Endodermal cell (in vitro differentiated cells): ENCODE results near the gene EFNA5. TPM values are rescaled to one million over a fixed set of nuclear protein-coding genes. Genes with fewer than 3 reads are reported as not detected.
A peak's percentile ranks its signal among the peaks of the same experiment; 100 is the strongest.

ENCODE experiments used
- DNase-seq: peaks from one replicate; pipeline ENCODE4 v3.0.0-alpha.2; 2017
- H3K27ac ChIP-seq: 2 replicates; pipeline ENCODE4 v1.5.1; 2013; ENCODE audit warnings: mild to moderate bottlenecking, low read depth, low read length, moderate library complexity
- H3K27me3 ChIP-seq: 2 replicates; pipeline ENCODE4 v1.6.1; 2013; ENCODE audit warnings: mild to moderate bottlenecking, low read length, moderate library complexity; ENCODE audit not compliant: insufficient read depth, control insufficient read depth, poor library complexity, severe bottlenecking
- H3K36me3 ChIP-seq: 2 replicates; pipeline ENCODE4 v1.7.0; 2013; ENCODE audit warnings: mild to moderate bottlenecking, low read length, moderate library complexity; ENCODE audit not compliant: control insufficient read depth, insufficient read depth
- H3K4me1 ChIP-seq: one replicate; pipeline ENCODE4 v1.7.0; 2013; ENCODE audit warnings: low read length; ENCODE audit not compliant: control insufficient read depth, insufficient read depth
- H3K4me3 ChIP-seq: 2 replicates; pipeline ENCODE4 v1.5.1; 2013; ENCODE audit warnings: mild to moderate bottlenecking, low read length, moderate library complexity
- H3K9ac ChIP-seq: 2 replicates; pipeline ENCODE4 v1.6.1; 2013; ENCODE audit warnings: mild to moderate bottlenecking, low read length, moderate library complexity; ENCODE audit not compliant: poor library complexity, severe bottlenecking; ENCODE audit errors: extremely low read depth
- H3K9me3 ChIP-seq: 2 replicates; pipeline ENCODE4 v1.6.1; 2013; ENCODE audit warnings: mild to moderate bottlenecking, low read length, moderate library complexity; ENCODE audit not compliant: control insufficient read depth
- H3K27ac Mint-ChIP-seq: 2 replicates; pipeline ENCODE4 v1.8.0; 2020; ENCODE audit warnings: mixed read lengths
- H3K27me3 Mint-ChIP-seq: 2 replicates; pipeline ENCODE4 v1.8.0; 2021; ENCODE audit warnings: mild to moderate bottlenecking, mixed read lengths; ENCODE audit not compliant: insufficient read depth
- H3K36me3 Mint-ChIP-seq: 2 replicates; pipeline ENCODE4 v1.8.0; 2020; ENCODE audit warnings: low read depth, mixed read lengths
- H3K4me1 Mint-ChIP-seq: 2 replicates; pipeline ENCODE4 v1.8.0; 2020; ENCODE audit warnings: mixed read lengths
- H3K4me3 Mint-ChIP-seq: 2 replicates; pipeline ENCODE4 v1.8.0; 2020; ENCODE audit warnings: mild to moderate bottlenecking, moderate library complexity, mixed read lengths
- H3K9me3 Mint-ChIP-seq: 2 replicates; pipeline ENCODE4 v1.8.0; 2020; ENCODE audit warnings: mild to moderate bottlenecking, mixed read lengths
- CTCF ChIP-seq: fragments of 200-600 bp; sonication (generic); conservative IDR thresholded peaks from 2 replicates; pipeline ENCODE4 v1.5.0; 2021; ENCODE audit warnings: antibody characterized with exemption, mild to moderate bottlenecking
- whole genome bisulfite sequencing, 2 experiments: methylation state at CpG; one replicate each; pipeline versions ENCODE4 v1.1.5 to v1.1.7; 2013; ENCODE audit warnings: missing lambda C conversion rate in 2 of 2, mixed read lengths in 1 of 2; ENCODE audit not compliant: insufficient coverage in 1 of 2, insufficient read length in 1 of 2; 5-methylcytosine and 5-hydroxymethylcytosine counted together
- total RNA-seq, 2 donors: library from RNA; stranded (reverse); fragmentation: NEBNext Ultra II Directional in 1 of 2; extraction: Animal tissue kit (Norgen Biotek cat#: 25700) in 1 of 2; gene quantifications; 2 replicates in 1 of 2; 3 replicates in 1 of 2; pipeline ENCODE4 v1.2.1, GENCODE V29; 2021

Gene EFNA5
- total RNA-seq, 2 donors from 2014 or later: 53.3 to 63.1 TPM

- Mint-ChIP-seq H3K4me3 (no peak overlapping the region), H3K27me3 (no peaks in the 10 kb centered on the region), H3K36me3 (peaks cover 3% of the 10 kb centered on the region), H3K27ac (no peak overlapping the region), H3K9me3 (no peaks in the 10 kb centered on the region), H3K4me1 (peaks cover 23% of the 10 kb centered on the region)
- Histone ChIP-seq H3K9me3 (no peaks in the 10 kb centered on the region), H3K27me3 (no peaks in the 10 kb centered on the region), H3K4me3 (no peak overlapping the region), H3K36me3 (peaks cover 17% of the 10 kb centered on the region), H3K9ac (no peak overlapping the region), H3K4me1 (peaks cover under 1% of the 10 kb centered on the region), H3K27ac (peak overlapping the region; percentile 50)
- 57 to 63% methylated on average over 1 to 3 of the region's 3 CpGs for WGBS, 2 experiments
- DNase-seq: no peak
- no peak for TF ChIP-seq CTCF
These were observed 267.3 kb downstream of the EFNA5 start for GRCh38 chr5:107403228-107403953.

DNA sequence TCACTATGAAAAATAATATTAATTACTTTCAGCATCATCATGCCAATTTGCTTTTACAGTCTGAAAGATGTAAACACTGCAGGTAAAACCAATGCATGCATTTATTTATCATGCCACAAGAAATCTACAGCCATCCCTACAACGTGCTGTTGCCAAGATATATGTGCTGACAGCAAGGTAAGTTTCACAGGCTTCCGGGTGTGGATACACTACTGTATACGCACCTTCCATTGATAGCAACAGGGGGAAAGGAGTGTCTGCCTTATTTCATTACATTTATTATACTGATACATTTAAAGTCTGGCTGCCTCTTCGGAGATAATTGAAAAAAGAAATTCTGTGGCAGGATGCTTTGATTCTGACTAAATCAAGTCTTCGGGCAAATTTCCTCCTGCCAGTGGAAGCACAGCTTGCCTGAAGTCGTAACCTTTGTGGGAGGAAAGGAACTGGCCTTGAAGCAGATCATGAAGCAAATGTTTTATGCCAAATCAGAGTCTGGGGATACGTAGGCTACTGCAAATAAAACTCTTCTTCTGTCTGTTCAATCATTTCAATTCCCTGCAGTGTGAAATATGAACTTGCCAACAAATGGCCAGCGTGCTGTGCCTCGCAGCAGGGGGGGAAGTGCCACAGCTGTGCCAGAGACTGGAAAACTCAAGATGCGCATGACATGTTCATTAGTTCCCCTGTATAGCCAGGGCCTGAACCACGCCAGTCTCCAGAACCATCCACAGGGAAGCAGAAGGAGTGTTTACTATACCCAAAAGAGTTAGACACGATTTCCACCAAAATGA is 268.1 kb downstream of the EFNA5 start:
- H3K4me3 Mint-ChIP-seq: no peak overlapping the region
- H3K9ac ChIP-seq: no peak overlapping the region
- H3K4me1 Mint-ChIP-seq: peaks cover 30% of the 10 kb centered on the region
- no peaks in the 10 kb centered on the region for H3K27me3 Mint-ChIP-seq
- peaks cover 17% of the 10 kb centered on the region for H3K36me3 ChIP-seq
- no peaks in the 10 kb centered on the region for H3K27me3 ChIP-seq
- H3K36me3 Mint-ChIP-seq: peaks cover 3% of the 10 kb centered on the region
- WGBS, 2 experiments: 77 to 83% methylated on average over 12 of the region's 12 CpGs
- H3K9me3 ChIP-seq: no peaks in the 10 kb centered on the region
- peak overlapping the region; percentile 50 for H3K27ac ChIP-seq
- no peak for DNase-seq
- H3K4me3 ChIP-seq: no peak overlapping the region
- H3K4me1 ChIP-seq: peaks cover 4% of the 10 kb centered on the region
- no peaks in the 10 kb centered on the region for H3K9me3 Mint-ChIP-seq
- TF ChIP-seq CTCF: no peak
- H3K27ac Mint-ChIP-seq: no peak overlapping the region

DNA sequence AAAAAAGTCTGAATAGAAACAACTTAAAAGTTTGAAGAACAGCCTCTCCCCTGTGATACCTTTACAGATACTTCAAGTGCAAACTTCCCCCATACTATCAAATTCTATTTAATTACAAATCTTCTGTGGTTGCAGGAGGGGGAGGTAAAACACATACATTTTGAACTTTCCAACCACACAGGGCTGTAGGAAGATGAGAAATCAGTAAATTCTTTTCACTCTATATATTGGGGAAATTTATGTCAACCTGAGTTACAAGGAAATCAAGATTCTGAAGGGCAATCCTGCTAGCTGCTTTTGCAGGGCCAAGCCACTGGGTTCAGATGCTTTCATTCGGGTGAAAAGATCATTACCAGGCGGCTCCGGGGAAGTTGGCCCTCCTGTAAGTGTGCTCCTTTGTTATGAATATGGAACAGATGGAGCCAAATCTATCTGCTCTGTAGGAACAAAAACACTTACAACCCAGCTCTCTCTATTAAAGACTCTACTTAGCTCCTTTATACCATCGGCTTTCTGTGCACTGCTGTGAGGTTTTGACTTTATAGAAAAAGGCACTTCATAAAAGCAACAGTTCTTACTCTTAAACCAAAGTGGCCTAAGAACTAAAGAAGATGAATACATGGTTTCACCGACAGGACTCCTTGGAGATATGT is 269.1 kb downstream of the EFNA5 start:
- H3K36me3 Mint-ChIP-seq: peaks cover 3% of the 10 kb centered on the region
- Histone ChIP-seq H3K4me3 (no peak overlapping the region), H3K9me3 (no peaks in the 10 kb centered on the region), H3K4me1 (peaks cover 4% of the 10 kb centered on the region), H3K9ac (no peak overlapping the region), H3K27ac (peak overlapping the region; percentile 18), H3K27me3 (no peaks in the 10 kb centered on the region), H3K36me3 (peaks cover 14% of the 10 kb centered on the region)
- 48% methylated on average over 5 of the region's 5 CpGs; no CpG with 5 or more reads in 1 of the 2 experiments for WGBS, 2 experiments
- no peaks in the 10 kb centered on the region for H3K27me3 Mint-ChIP-seq
- H3K9me3 Mint-ChIP-seq: no peaks in the 10 kb centered on the region
- peak; percentile 66 for DNase-seq
- TF ChIP-seq CTCF: no peak
- H3K27ac Mint-ChIP-seq: no peak overlapping the region
- H3K4me3 Mint-ChIP-seq: no peak overlapping the region
- peaks cover 33% of the 10 kb centered on the region for H3K4me1 Mint-ChIP-seq
